Measurements from ENCODE around the gene RASGEF1B.

- TF ChIP-seq CTCF (IDR thresholded peaks at IDR 0.05) (no peak), POLR2A (IDR thresholded peaks at IDR 0.05) (no peak)
Measured at GRCh38 chr4:81395239-81395638, 76.5 kb downstream of the RASGEF1B start.
